Subcutaneous preadipocyte (primary cell): ENCODE data around the gene RAD54L2. TPM values are rescaled to one million over a fixed set of nuclear protein-coding genes. Genes with fewer than 3 reads are reported as not detected.

Experiments
- total RNA-seq: library from RNA; depleted of rRNA; stranded (reverse); fragments of >200 nt; gene quantifications from 2 replicates; pipeline ENCODE4 v1.2.3, GENCODE V29; 2012

RAD54L2 gene
- total RNA-seq = 19.1 and 26.6 TPM in 2 replicates

DNA sequence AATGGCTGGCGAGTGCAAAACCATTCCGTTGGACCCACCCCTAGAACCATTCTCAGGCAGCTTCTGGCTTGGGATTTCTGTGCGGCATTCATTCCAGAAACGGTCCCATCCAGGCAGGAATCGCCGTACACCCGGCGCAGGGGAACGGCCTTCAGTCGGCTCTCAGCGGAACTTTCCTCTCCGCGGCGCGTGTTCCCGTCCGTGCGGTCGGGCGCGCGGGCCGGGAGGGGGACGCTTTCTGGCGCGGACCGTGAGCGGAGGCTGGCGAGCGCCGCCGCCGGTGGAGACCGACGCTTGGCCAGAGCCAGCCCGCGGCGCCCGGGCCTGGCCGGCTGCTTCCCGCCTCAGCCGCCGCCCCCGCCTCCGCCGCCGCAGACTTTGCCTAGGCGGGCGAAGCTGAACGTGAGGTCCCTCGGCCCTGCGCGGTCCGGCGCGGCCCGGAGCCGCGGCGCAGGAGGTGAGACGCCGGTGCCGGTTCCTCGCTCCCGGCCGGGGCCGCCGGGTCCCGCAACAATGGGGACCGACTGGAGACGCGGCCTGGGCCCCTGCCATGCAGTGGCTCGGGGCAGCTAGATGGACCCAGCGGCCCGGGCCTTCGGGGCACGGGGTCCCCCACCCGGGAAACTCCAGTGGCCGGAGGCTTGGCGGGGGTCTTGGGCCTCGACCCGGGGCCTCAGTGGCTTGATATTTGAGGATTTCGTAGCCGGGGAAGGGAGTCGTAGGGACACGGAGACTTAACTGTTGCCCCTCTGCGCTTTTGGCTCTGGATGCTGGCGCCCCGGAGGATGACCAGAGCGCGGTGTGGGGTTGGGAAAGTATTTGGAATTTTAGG lies at the start of gene RAD54L2:
Gene RAD54L2 (plus strand): TSS at position 261 of the 832 bp plus-strand sequence. CDS start 51,702 bp downstream, outside the sequence.

Other genes starting within 250 kb of the RAD54L2 start
- gene MANF, start 153.4 kb upstream of the RAD54L2 start, total RNA-seq = 79.0 and 92.9 TPM in 2 replicates
- 30.5 and 41.2 TPM in 2 replicates for gene RBM15B, start 147.4 kb upstream of the RAD54L2 start, total RNA-seq
- 12.5 and 19.5 TPM in 2 replicates for gene DCAF1, start 38.7 kb upstream of the RAD54L2 start, total RNA-seq
- gene TEX264, start 132.5 kb downstream of the RAD54L2 start, total RNA-seq = 35.0 and 46.3 TPM in 2 replicates
- gene GRM2, start 168.3 kb downstream of the RAD54L2 start, total RNA-seq = not detected in 2 replicates
- gene IQCF6, start 240.5 kb downstream of the RAD54L2 start, total RNA-seq = not detected in 2 replicates